T-helper 2 cell (primary cell): ENCODE results near the gene PCBP1.
"Not testable (repeated sequence)": the region's sequence is repeated elsewhere in the genome, so short reads cannot be mapped to it uniquely, and the experiment has no call there.

Source experiments
- DNase-seq, 5 experiments: peaks; one replicate each; pipeline versions ENCODE4 v3.0.0 to v3.0.0-alpha.2; 2012 to 2022

PCBP1 gene

GRCh38 chr2:70099270-70099669 lies 12.0 kb downstream of the PCBP1 start:
- no peak for DNase-seq

- DNase-seq, result no peak
These were observed 13.9 kb downstream of the PCBP1 start for GRCh38 chr2:70101174-70101573.

- not testable (repeated sequence) for DNase-seq
These were observed 14.4 kb downstream of the PCBP1 start for GRCh38 chr2:70101686-70102085.

GRCh38 chr2:70102323-70102905 lies 15.1 kb downstream of the PCBP1 start:
- not testable (repeated sequence) for DNase-seq

GRCh38 chr2:70103531-70104061 lies 16.3 kb downstream of the PCBP1 start:
- peak in 2 of 5 experiments; percentile 53 to 72 for DNase-seq

GRCh38 chr2:70104231-70105111 lies 17.2 kb downstream of the PCBP1 start:
- DNase-seq, result peak in 1 of 5 experiments; percentile 74

- not testable (repeated sequence) for DNase-seq
These were observed 18.9 kb downstream of the PCBP1 start for GRCh38 chr2:70106138-70106537.

- not testable (repeated sequence) for DNase-seq
These were observed 23.1 kb downstream of the PCBP1 start for GRCh38 chr2:70110397-70110796.

- DNase-seq, result no peak
These were observed 24.7 kb downstream of the PCBP1 start for GRCh38 chr2:70111752-70112591.

GRCh38 chr2:70113359-70114070 lies 26.2 kb downstream of the PCBP1 start:
- DNase-seq, result no peak

- DNase-seq, result no peak
These were observed 28.6 kb downstream of the PCBP1 start for GRCh38 chr2:70115646-70116442.

GRCh38 chr2:70116936-70117552 lies 29.8 kb downstream of the PCBP1 start:
- no peak for DNase-seq

GRCh38 chr2:70118798-70119454 lies 31.6 kb downstream of the PCBP1 start:
- no peak for DNase-seq

- no peak for DNase-seq
These were observed 34.5 kb downstream of the PCBP1 start for GRCh38 chr2:70121627-70122372.

- no peak for DNase-seq
These were observed 35.2 kb downstream of the PCBP1 start for GRCh38 chr2:70122470-70122869.

- no peak for DNase-seq
These were observed 36.0 kb downstream of the PCBP1 start for GRCh38 chr2:70123051-70123828.

GRCh38 chr2:70123829-70124116 lies 36.5 kb downstream of the PCBP1 start:
- DNase-seq, result no peak

GRCh38 chr2:70124983-70125480 lies 37.8 kb downstream of the PCBP1 start:
- peak in 4 of 5 experiments; percentile 40 to 77 (median 52) for DNase-seq

- no peak for DNase-seq
These were observed 38.2 kb downstream of the PCBP1 start for GRCh38 chr2:70125498-70125898.
